Measurements from ENCODE around the gene KRI1. TPM values are rescaled to one million over a fixed set of nuclear protein-coding genes. Genes with fewer than 3 reads are reported as not detected.
"Not testable (repeated sequence)": the region's sequence is repeated elsewhere in the genome, so short reads cannot be mapped to it uniquely, and the experiment has no call there.

Gene KRI1
- total and polyA plus RNA-seq, 2 donors = 32.5 to 77.5 TPM

DNA sequence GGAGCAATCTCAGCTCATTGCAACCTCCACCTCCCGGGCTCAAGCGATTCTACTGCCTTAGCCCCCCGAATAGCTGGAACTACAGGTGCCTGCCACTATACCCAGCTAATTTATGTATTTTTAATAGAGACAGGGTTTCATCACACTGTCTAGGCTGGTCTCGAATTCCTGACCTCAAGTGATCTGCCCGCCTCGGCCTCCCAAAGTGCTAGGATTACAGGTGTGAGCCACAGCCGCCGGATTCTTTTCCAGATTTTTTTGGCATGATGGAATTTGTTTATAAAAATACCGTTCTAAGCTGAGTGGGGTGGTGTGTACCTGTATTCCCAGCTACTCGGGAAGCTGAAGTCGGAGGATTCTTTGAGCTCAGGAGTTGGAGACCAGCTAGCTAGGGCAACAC, 28.1 kb downstream of the KRI1 start:
- Histone ChIP-seq H3K27me3 (ENCODE audit: control insufficient read depth in 2 of 2, insufficient read depth in 1 of 2, low read length in 1 of 2) (peaks cover 7 to 35% of the 10 kb centered on the region in 2 donors), H3K36me3 (ENCODE audit: control insufficient read depth in 2 of 2, insufficient read depth in 2 of 2, low read length in 1 of 2) (no peaks in the 10 kb centered on the region), H3K4me3 (ENCODE audit: low read length in 2 of 2) (no peak overlapping the region), H3K4me1 (ENCODE audit: control insufficient read depth in 2 of 2, insufficient read depth in 2 of 2, low read length in 2 of 2) (peaks cover 0 to 4% of the 10 kb centered on the region in 2 donors), H3K9me3 (ENCODE audit: control insufficient read depth in 2 of 2, insufficient read depth in 1 of 2, low read length in 1 of 2) (no peaks in the 10 kb centered on the region), H3K27ac (ENCODE audit: low read depth in 1 of 2, low read length in 1 of 2) (no peak overlapping the region)
- WGBS = 96% methylated on average over 11 of the region's 11 CpGs
- no peak for DNase-seq (ENCODE audit: low read depth in 6 of 9, low spot score in 9 of 9)

DNA sequence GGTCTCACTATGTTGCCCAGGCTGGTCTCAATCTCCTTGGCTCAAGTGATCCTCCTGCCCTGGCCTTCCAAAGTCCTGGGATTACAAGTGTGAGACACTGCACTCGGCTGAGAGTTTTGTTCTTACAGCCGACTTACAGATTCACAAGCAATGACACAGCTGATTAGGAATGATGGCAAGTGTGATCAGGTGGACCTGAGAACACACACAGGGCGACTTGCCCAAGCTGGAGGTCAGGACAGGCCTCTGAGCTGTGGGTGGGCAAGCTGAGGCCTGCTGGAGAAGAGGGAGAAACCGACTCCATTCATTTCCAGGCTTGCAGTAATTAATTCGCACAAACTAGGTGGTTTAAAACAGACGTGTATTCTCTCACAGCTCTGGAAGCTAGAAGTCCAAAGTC, 30.2 kb downstream of the KRI1 start:
- Histone ChIP-seq H3K36me3 (ENCODE audit: control insufficient read depth in 2 of 2, insufficient read depth in 2 of 2, low read length in 1 of 2) (no peaks in the 10 kb centered on the region), H3K4me1 (ENCODE audit: control insufficient read depth in 2 of 2, insufficient read depth in 2 of 2, low read length in 2 of 2) (no peaks in the 10 kb centered on the region), H3K4me3 (ENCODE audit: low read length in 2 of 2) (no peak overlapping the region), H3K27me3 (ENCODE audit: control insufficient read depth in 2 of 2, insufficient read depth in 1 of 2, low read length in 1 of 2) (peaks cover 7 to 35% of the 10 kb centered on the region in 2 donors), H3K27ac (ENCODE audit: low read depth in 1 of 2, low read length in 1 of 2) (no peak overlapping the region), H3K9me3 (ENCODE audit: control insufficient read depth in 2 of 2, insufficient read depth in 1 of 2, low read length in 1 of 2) (no peaks in the 10 kb centered on the region)
- WGBS = 91% methylated on average over 6 of the region's 6 CpGs
- DNase-seq (ENCODE audit: low read depth in 6 of 9, low spot score in 9 of 9) = no peak

DNA sequence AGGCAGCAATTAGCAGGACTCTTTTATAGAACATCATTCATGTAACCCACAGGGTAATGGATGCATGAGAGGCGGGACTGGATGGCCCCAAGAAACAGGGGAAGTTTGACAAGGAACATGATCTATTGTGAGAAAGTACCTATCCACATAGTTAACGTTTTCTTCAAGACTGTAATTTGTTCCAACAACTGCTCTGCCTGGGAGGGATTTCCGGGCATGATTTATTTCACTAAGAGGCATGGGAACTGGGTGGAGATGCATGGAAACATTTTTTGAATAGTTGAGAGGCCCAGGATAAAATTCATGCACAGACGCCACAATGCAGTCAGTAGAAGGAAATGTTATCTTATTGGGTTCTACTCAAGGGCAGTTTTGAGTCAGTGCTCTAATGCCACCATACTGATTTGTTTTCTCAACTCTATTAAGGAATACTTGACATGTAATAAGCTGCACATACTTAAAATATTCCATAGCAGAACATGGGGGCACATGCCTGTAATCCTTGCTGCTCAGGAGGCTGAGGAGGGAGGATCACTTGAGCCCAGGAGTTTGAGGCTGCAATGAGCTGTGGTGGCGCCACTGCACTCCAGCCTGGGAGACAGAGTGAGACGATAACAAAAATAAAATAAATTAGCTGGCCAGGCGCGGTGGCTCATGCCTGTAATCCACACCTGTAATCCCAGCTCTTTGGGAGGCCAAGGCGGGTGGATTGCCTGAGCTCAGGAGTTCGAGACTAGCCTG, 32.0 kb downstream of the KRI1 start:
- H3K36me3 ChIP-seq (ENCODE audit: control insufficient read depth in 2 of 2, insufficient read depth in 2 of 2, low read length in 1 of 2) = no peaks in the 10 kb centered on the region
- 87% methylated on average over 10 of the region's 10 CpGs for WGBS
- H3K4me3 ChIP-seq (ENCODE audit: low read length in 2 of 2) = no peak overlapping the region
- H3K4me1 ChIP-seq (ENCODE audit: control insufficient read depth in 2 of 2, insufficient read depth in 2 of 2, low read length in 2 of 2) = no peaks in the 10 kb centered on the region
- no peak overlapping the region for H3K27ac ChIP-seq (ENCODE audit: low read depth in 1 of 2, low read length in 1 of 2)
- no peaks in the 10 kb centered on the region for H3K9me3 ChIP-seq (ENCODE audit: control insufficient read depth in 2 of 2, insufficient read depth in 1 of 2, low read length in 1 of 2)
- DNase-seq (ENCODE audit: low read depth in 6 of 9, low spot score in 9 of 9) = no peak
- H3K27me3 ChIP-seq (ENCODE audit: control insufficient read depth in 2 of 2, insufficient read depth in 1 of 2, low read length in 1 of 2) = peaks cover 4 to 22% of the 10 kb centered on the region in 2 donors

DNA sequence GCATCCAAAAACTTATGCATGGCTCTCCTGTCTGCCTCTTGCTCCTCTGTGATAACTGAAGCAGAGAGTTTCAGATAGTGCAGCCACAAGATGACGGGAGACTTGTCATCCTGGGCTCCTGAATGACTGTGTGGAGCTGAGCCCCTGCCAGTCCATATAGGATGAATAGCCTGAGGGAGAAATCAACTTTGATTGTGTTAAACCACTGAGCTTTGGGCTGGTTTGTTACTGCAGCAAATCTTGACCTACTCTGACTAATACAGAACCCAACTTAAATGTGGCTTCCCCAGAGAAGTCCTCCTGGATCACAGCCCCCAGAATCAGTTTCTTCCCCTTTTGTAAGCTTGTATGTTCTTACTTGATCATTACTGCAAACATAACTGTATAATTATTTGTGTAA, 33.4 kb downstream of the KRI1 start:
- no peak for DNase-seq (ENCODE audit: low read depth in 6 of 9, low spot score in 9 of 9)
- no peaks in the 10 kb centered on the region for H3K36me3 ChIP-seq (ENCODE audit: control insufficient read depth in 2 of 2, insufficient read depth in 2 of 2, low read length in 1 of 2)
- no peaks in the 10 kb centered on the region for H3K9me3 ChIP-seq (ENCODE audit: control insufficient read depth in 2 of 2, insufficient read depth in 1 of 2, low read length in 1 of 2)
- H3K27ac ChIP-seq (ENCODE audit: low read depth in 1 of 2, low read length in 1 of 2) = no peak overlapping the region
- H3K27me3 ChIP-seq (ENCODE audit: control insufficient read depth in 2 of 2, insufficient read depth in 1 of 2, low read length in 1 of 2) = peaks cover 0 to 9% of the 10 kb centered on the region in 2 donors
- 95% methylated on average over 1 of the region's 1 CpG for WGBS
- no peaks in the 10 kb centered on the region for H3K4me1 ChIP-seq (ENCODE audit: control insufficient read depth in 2 of 2, insufficient read depth in 2 of 2, low read length in 2 of 2)
- H3K4me3 ChIP-seq (ENCODE audit: low read length in 2 of 2) = no peak overlapping the region

DNA sequence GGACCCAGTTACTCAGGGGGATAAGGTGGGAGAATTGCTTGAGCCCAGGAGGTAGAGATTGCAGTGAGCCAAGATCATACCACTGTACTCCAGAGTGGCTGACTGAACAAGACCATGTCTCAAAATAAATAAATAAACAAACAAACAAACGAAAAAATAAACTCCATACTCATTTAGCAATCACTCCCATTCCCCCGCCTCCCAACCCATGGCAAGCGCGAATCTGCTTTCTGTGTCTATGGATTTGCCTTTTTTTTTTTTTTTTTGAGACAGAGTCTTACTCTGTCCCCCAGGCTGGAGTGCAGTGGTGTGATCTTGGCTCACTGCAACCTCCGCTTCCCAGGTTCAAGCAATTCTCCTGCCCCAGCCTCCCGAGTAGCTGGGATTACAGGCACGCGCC, 38.9 kb downstream of the KRI1 start:
- not testable (repeated sequence) for H3K4me1 ChIP-seq (ENCODE audit: control insufficient read depth in 2 of 2, insufficient read depth in 2 of 2, low read length in 2 of 2); H3K9me3 ChIP-seq (ENCODE audit: control insufficient read depth in 2 of 2, insufficient read depth in 1 of 2, low read length in 1 of 2); H3K27ac ChIP-seq (ENCODE audit: low read depth in 1 of 2, low read length in 1 of 2); H3K4me3 ChIP-seq (ENCODE audit: low read length in 2 of 2); DNase-seq (ENCODE audit: low read depth in 6 of 9, low spot score in 9 of 9); H3K36me3 ChIP-seq (ENCODE audit: control insufficient read depth in 2 of 2, insufficient read depth in 2 of 2, low read length in 1 of 2)
- WGBS = 96% methylated on average over 8 of the region's 8 CpGs
- H3K27me3 ChIP-seq (ENCODE audit: control insufficient read depth in 2 of 2, insufficient read depth in 1 of 2, low read length in 1 of 2) = peaks cover 2 to 16% of the 10 kb centered on the region in 2 donors

DNA sequence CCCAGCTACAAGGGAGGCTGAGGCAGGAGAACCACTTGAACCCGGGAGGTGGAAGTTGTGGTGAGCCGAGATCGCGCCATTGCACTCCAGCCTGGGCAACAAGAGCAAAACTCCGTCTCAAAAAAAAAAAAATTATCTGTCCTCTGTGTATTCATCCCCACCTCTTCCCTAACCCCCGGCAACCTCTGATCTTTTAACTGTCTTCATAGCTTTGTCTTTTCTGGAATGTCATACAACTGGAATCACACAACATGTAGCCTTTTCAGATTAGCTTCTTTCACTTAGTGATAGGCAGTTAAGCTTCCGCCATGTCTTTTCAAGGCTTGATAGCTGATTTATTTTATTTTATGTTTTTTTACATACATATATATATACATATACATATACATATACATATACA, 40.2 kb downstream of the KRI1 start:
- DNase-seq (ENCODE audit: low read depth in 6 of 9, low spot score in 9 of 9) = no peak
- no peaks in the 10 kb centered on the region for H3K36me3 ChIP-seq (ENCODE audit: control insufficient read depth in 2 of 2, insufficient read depth in 2 of 2, low read length in 1 of 2)
- H3K4me1 ChIP-seq (ENCODE audit: control insufficient read depth in 2 of 2, insufficient read depth in 2 of 2, low read length in 2 of 2) = no peaks in the 10 kb centered on the region
- peaks cover 4 to 27% of the 10 kb centered on the region in 2 donors for H3K27me3 ChIP-seq (ENCODE audit: control insufficient read depth in 2 of 2, insufficient read depth in 1 of 2, low read length in 1 of 2)
- H3K27ac ChIP-seq (ENCODE audit: low read depth in 1 of 2, low read length in 1 of 2) = no peak overlapping the region
- H3K9me3 ChIP-seq (ENCODE audit: control insufficient read depth in 2 of 2, insufficient read depth in 1 of 2, low read length in 1 of 2) = peaks cover 0 to 4% of the 10 kb centered on the region in 2 donors
- 95% methylated on average over 7 of the region's 7 CpGs for WGBS
- H3K4me3 ChIP-seq (ENCODE audit: low read length in 2 of 2) = no peak overlapping the region

DNA sequence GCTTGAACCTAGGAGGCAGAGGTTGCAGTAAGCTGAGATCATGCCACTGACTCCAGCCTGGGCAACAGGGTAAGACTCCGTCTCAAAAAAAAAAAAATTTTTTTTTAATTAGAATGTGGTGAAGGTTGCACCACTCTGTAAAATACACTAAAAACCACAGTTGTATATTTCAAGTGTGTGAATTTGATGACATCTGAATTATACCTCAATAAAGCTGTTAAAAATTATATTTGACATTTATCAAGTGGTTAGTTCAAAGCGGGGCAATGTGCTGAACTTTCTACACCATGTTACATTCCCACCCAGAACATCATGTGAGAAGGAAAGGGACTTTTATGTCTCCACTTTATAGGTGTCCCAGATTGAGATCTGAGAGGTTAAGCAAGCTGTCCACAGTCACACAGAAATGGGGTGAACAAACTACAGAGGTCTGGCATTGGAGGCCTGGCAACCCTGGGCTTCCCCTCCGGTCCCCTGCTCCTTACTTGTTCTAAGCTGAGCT, 42.6 kb downstream of the KRI1 start:
- no peak overlapping the region for H3K27ac ChIP-seq (ENCODE audit: low read depth in 1 of 2, low read length in 1 of 2)

DNA sequence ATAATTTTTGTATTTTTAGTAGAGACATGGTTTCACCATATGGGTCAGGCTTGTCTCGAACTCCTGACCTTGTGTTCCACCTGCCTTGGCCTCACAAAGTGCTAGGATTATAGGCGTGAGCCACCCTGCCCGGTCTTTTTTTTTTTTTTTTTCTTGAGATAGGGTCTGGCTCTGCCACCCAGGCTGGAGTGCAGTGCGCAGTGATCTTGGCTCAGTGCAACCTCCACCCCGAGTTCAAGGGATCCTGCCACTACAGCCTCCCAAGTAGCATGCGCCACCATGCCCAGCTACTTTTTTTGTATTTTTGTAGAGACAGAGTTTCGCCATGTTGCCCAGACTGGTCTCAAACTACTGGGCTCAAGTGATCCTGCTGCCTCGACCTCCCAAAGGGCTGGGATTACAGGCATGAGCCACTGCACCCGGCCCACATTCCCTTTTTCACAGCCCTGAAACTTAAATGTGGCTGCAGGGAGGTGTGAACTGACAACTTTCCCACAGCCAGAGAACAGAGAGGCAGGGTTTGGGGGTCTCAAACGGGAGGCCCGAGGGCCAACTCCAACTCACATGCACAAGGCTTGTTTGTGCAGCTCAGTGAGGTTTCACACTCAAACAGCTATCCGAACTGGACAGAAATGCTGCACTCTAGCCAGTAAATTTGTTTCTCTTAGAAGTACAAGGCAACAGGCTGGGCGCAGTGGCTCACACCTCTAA, 44.2 kb downstream of the KRI1 start:
- no peaks in the 10 kb centered on the region for H3K36me3 ChIP-seq (ENCODE audit: control insufficient read depth in 2 of 2, insufficient read depth in 2 of 2, low read length in 1 of 2)
- DNase-seq (ENCODE audit: low read depth in 6 of 9, low spot score in 9 of 9) = no peak
- no peak overlapping the region for H3K4me3 ChIP-seq (ENCODE audit: low read length in 2 of 2)
- peaks cover 13 to 28% of the 10 kb centered on the region in 2 donors for H3K4me1 ChIP-seq (ENCODE audit: control insufficient read depth in 2 of 2, insufficient read depth in 2 of 2, low read length in 2 of 2)
- peaks cover 35 to 67% of the 10 kb centered on the region in 2 donors for H3K27me3 ChIP-seq (ENCODE audit: control insufficient read depth in 2 of 2, insufficient read depth in 1 of 2, low read length in 1 of 2)
- H3K27ac ChIP-seq (ENCODE audit: low read depth in 1 of 2, low read length in 1 of 2) = no peak overlapping the region
- 94% methylated on average over 13 of the region's 13 CpGs for WGBS
- H3K9me3 ChIP-seq (ENCODE audit: control insufficient read depth in 2 of 2, insufficient read depth in 1 of 2, low read length in 1 of 2) = peaks cover 0 to 16% of the 10 kb centered on the region in 2 donors

More for the DNA sequence above, 42.6 kb downstream of the KRI1 start:
- WGBS = 93% methylated on average over 3 of the region's 3 CpGs
- Histone ChIP-seq H3K36me3 (ENCODE audit: control insufficient read depth in 2 of 2, insufficient read depth in 2 of 2, low read length in 1 of 2) (no peaks in the 10 kb centered on the region), H3K4me3 (ENCODE audit: low read length in 2 of 2) (no peak overlapping the region), H3K4me1 (ENCODE audit: control insufficient read depth in 2 of 2, insufficient read depth in 2 of 2, low read length in 2 of 2) (peaks cover 0 to 14% of the 10 kb centered on the region in 2 donors), H3K9me3 (ENCODE audit: control insufficient read depth in 2 of 2, insufficient read depth in 1 of 2, low read length in 1 of 2) (peaks cover 0 to 11% of the 10 kb centered on the region in 2 donors), H3K27me3 (ENCODE audit: control insufficient read depth in 2 of 2, insufficient read depth in 1 of 2, low read length in 1 of 2) (peaks cover 21 to 51% of the 10 kb centered on the region in 2 donors)
- no peak for DNase-seq (ENCODE audit: low read depth in 6 of 9, low spot score in 9 of 9)

DNA sequence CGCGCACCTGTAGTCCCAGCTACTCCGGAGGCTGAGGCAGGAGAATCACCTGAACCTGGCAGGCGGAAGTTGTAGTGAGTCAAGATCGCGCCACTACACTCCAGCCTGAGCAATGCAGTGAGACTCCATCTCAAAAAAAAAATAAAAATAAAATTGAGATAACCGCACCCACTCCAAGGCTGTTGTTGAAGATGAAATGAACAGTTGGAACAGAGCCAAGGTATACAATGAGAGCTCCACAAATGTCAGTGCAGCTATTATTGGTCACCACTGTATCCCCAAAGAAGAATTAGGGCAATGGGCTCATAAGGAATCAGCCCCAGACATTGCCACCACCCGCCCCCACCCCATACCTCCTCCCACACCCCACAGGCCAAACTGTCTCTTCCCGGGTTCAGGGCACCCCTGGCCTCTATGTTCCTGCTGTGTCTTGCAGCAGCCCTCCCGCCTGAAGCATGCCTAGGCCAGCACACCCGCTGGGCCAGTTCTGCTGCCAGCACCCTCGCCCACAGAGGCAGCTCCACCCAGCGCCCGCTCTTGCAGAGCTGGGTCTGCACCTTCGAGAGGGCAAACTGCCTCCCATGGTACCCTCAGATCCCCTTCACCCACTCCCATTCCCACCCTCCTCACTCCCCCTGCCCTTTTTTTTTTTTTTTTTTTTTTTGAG, 45.0 kb downstream of the KRI1 start:
- Histone ChIP-seq H3K4me3 (ENCODE audit: low read length in 2 of 2) (no peak overlapping the region), H3K36me3 (ENCODE audit: control insufficient read depth in 2 of 2, insufficient read depth in 2 of 2, low read length in 1 of 2) (no peaks in the 10 kb centered on the region), H3K4me1 (ENCODE audit: control insufficient read depth in 2 of 2, insufficient read depth in 2 of 2, low read length in 2 of 2) (peaks cover 13 to 28% of the 10 kb centered on the region in 2 donors), H3K27me3 (ENCODE audit: control insufficient read depth in 2 of 2, insufficient read depth in 1 of 2, low read length in 1 of 2) (peaks cover 43 to 75% of the 10 kb centered on the region in 2 donors), H3K9me3 (ENCODE audit: control insufficient read depth in 2 of 2, insufficient read depth in 1 of 2, low read length in 1 of 2) (peaks cover 0 to 16% of the 10 kb centered on the region in 2 donors), H3K27ac (ENCODE audit: low read depth in 1 of 2, low read length in 1 of 2) (no peak overlapping the region)
- DNase-seq (ENCODE audit: low read depth in 6 of 9, low spot score in 9 of 9) = no peak
- 92% methylated on average over 15 of the region's 15 CpGs for WGBS

Measured in thymus (tissue), 11 donors.